ENCODE results near the gene MMP3.

GRCh38 chr11:102809971-102810370, 33.4 kb downstream of the MMP3 start:
- no peak for TF ChIP-seq POLR2A (IDR thresholded peaks at IDR 0.05)
- no peak for TF ChIP-seq EP300 (IDR thresholded peaks at IDR 0.05; ENCODE audit: low read depth)
- TF ChIP-seq, protein P1, sequence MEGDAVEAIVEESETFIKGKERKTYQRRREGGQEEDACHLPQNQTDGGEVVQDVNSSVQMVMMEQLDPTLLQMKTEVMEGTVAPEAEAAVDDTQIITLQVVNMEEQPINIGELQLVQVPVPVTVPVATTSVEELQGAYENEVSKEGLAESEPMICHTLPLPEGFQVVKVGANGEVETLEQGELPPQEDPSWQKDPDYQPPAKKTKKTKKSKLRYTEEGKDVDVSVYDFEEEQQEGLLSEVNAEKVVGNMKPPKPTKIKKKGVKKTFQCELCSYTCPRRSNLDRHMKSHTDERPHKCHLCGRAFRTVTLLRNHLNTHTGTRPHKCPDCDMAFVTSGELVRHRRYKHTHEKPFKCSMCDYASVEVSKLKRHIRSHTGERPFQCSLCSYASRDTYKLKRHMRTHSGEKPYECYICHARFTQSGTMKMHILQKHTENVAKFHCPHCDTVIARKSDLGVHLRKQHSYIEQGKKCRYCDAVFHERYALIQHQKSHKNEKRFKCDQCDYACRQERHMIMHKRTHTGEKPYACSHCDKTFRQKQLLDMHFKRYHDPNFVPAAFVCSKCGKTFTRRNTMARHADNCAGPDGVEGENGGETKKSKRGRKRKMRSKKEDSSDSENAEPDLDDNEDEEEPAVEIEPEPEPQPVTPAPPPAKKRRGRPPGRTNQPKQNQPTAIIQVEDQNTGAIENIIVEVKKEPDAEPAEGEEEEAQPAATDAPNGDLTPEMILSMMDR (IDR thresholded peaks at IDR 0.05): no peak
- TF ChIP-seq POLR2AphosphoS5 (IDR thresholded peaks at IDR 0.05): no peak

All from transverse colon (tissue), 4 donors.